HCT116 (cell line): ENCODE data around the gene SSU72.

Source experiments
- CTCF ChIP-seq, 3 experiments: fragments of 200-600 bp in 1 of 3; sonication (generic) in 1 of 3; IDR thresholded peaks in 2 of 3; conservative IDR thresholded peaks in 1 of 3; 2 replicates each; pipeline ENCODE4 v1.5.1; 2012 to 2017; ENCODE audit warnings: low read depth in 2 of 3, low read length in 2 of 3, antibody characterized with exemption in 1 of 3, borderline replicate concordance in 1 of 3, control low read depth in 1 of 3, mild to moderate bottlenecking in 1 of 3, mixed read lengths in 1 of 3, mixed run types in 1 of 3, moderate library complexity in 1 of 3; ENCODE audit not compliant: insufficient read depth in 1 of 3
- EGR1 ChIP-seq: IDR thresholded peaks from 2 replicates; pipeline ENCODE4 v1.6.1; 2012; ENCODE audit warnings: low read depth
- EZH2 ChIP-seq: fragments of 200-600 bp; sonication (generic); IDR thresholded peaks from 2 replicates; pipeline ENCODE4 v1.6.1; 2017; ENCODE audit warnings: antibody characterized with exemption, mixed run types
- POLR2A ChIP-seq: IDR thresholded peaks from 2 replicates; pipeline ENCODE4 v1.7.0; 2011; ENCODE audit warnings: borderline replicate concordance; ENCODE audit not compliant: insufficient read depth, insufficient read length; ENCODE audit errors: extremely low read depth
- SIN3A ChIP-seq: IDR thresholded peaks from 2 replicates; pipeline ENCODE4 v1.6.1; 2012; ENCODE audit warnings: low read depth

GRCh38 chr1:1605724-1606123, 31.1 kb upstream of the SSU72 start:
- TF ChIP-seq CTCF (IDR thresholded peaks at IDR 0.05 in 2 of 3, conservative IDR thresholded peaks at IDR 0.05 in 1 of 3; ENCODE audit: borderline replicate concordance in 1 of 3, insufficient read depth in 1 of 3, low read depth in 2 of 3, low read length in 2 of 3) (no peak), POLR2A (no peak), EZH2 (no peak), SIN3A (no peak), EGR1 (no peak)
